Astrocyte (in vitro differentiated cells and primary cell): ENCODE measurements around the gene NEUROG3.

Source experiments
- EZH2 ChIP-seq: IDR thresholded peaks from 2 replicates; pipeline ENCODE4 v1.6.1; 2012; ENCODE audit warnings: mild to moderate bottlenecking, low read length, inconsistent platforms; ENCODE audit not compliant: insufficient read depth
- TF ChIP-seq, protein P1 (sequence below): IDR thresholded peaks from 2 replicates; pipeline ENCODE4 v1.5.1; 2011; ENCODE audit warnings: low read depth, mild to moderate bottlenecking, inconsistent platforms, low read length, moderate library complexity; ENCODE audit not compliant: insufficient read depth

- TF ChIP-seq, protein P1, sequence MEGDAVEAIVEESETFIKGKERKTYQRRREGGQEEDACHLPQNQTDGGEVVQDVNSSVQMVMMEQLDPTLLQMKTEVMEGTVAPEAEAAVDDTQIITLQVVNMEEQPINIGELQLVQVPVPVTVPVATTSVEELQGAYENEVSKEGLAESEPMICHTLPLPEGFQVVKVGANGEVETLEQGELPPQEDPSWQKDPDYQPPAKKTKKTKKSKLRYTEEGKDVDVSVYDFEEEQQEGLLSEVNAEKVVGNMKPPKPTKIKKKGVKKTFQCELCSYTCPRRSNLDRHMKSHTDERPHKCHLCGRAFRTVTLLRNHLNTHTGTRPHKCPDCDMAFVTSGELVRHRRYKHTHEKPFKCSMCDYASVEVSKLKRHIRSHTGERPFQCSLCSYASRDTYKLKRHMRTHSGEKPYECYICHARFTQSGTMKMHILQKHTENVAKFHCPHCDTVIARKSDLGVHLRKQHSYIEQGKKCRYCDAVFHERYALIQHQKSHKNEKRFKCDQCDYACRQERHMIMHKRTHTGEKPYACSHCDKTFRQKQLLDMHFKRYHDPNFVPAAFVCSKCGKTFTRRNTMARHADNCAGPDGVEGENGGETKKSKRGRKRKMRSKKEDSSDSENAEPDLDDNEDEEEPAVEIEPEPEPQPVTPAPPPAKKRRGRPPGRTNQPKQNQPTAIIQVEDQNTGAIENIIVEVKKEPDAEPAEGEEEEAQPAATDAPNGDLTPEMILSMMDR = no peak
- TF ChIP-seq EZH2 = no peak
Observed at GRCh38 chr10:69620625-69621024, 47.4 kb upstream of the NEUROG3 start.
